Heart right ventricle (tissue), 16 donors: ENCODE data around the gene ASZ1. TPM values are rescaled to one million over a fixed set of nuclear protein-coding genes. Genes with fewer than 3 reads are reported as not detected.

Experiments used
- ATAC-seq, 8 donors: fragments of 200-7000 bp; cut with Tn5 transposase; one replicate each; pipeline ENCODE4 v1.9.1; 2020; ENCODE audit warnings: mild to moderate bottlenecking in 8 of 8, moderate library complexity in 8 of 8, moderate number of reproducible peaks in 1 of 8
- DNase-seq, 2 donors: peaks; one replicate each; pipeline ENCODE4 v3.0.0-alpha.2; 2020
- H3K27ac ChIP-seq, 10 donors: fragments of 200-600 bp; sonication (generic) in 2 of 10; one replicate each; pipeline versions ENCODE4 v1.5.0 to v1.8.0; 2020 to 2022; ENCODE audit warnings: mild to moderate bottlenecking in 3 of 10
- H3K27me3 ChIP-seq, 7 donors: fragments of 200-600 bp; one replicate each; pipeline ENCODE4 v1.8.0; 2021 to 2022; ENCODE audit warnings: mild to moderate bottlenecking in 2 of 7
- H3K36me3 ChIP-seq, 9 donors: fragments of 200-600 bp; sonication (generic) in 1 of 9; one replicate each; pipeline versions ENCODE4 v1.5.0 to v1.8.0; 2020 to 2022; ENCODE audit warnings: mild to moderate bottlenecking in 2 of 9
- H3K4me1 ChIP-seq, 9 donors: fragments of 200-600 bp; sonication (generic) in 1 of 9; one replicate each; pipeline versions ENCODE4 v1.5.0 to v1.8.0; 2020 to 2022; ENCODE audit warnings: mild to moderate bottlenecking in 4 of 9
- H3K4me3 ChIP-seq, 10 donors: fragments of 200-600 bp; sonication (generic) in 2 of 10; one replicate each; pipeline versions ENCODE4 v1.5.0 to v1.8.0; 2020 to 2022; ENCODE audit warnings: mild to moderate bottlenecking in 7 of 10, moderate library complexity in 2 of 10
- H3K9me3 ChIP-seq, 11 donors: fragments of 200-600 bp in 10 of 11; sonication (generic) in 2 of 11; one replicate each; pipeline versions ENCODE4 v1.5.0 to v1.8.0; 2013 to 2022; ENCODE audit warnings: mild to moderate bottlenecking in 2 of 11, control low read depth in 1 of 11, moderate library complexity in 1 of 11
- CTCF ChIP-seq, 9 donors: fragments of 200-600 bp; sonication (generic) in 2 of 9; IDR thresholded peaks; one replicate each; pipeline versions ENCODE4 v1.5.0 to v1.8.0; 2021 to 2022; ENCODE audit warnings: antibody characterized with exemption in 9 of 9, mild to moderate bottlenecking in 5 of 9, moderate library complexity in 1 of 9
- WGBS, 2 donors: extraction: QIAGEN DNeasy Blood & Tissue Kit; methylation state at CpG; one replicate each; pipeline ENCODE4 v1.1.7; 2013; ENCODE audit warnings: inconsistent platforms in 1 of 2; 5-methylcytosine and 5-hydroxymethylcytosine counted together
- intact Hi-C, 10 donors: fragments of 100-400 bp; cut with DNase I; formaldehyde crosslinking; loops; one replicate each; pipeline versions ENCODE4 v1.11.1 to v1.14.2; 2022
- polyA plus RNA-seq, 2 donors: library from polyadenylated mRNA; stranded (reverse); fragments of 200-250 nt; gene quantifications; one replicate each; pipeline ENCODE4 v1.2.3, GENCODE V29; 2013
- total RNA-seq, 10 donors: library from RNA; stranded (reverse); fragmentation: NEBNext Ultra II Directional in 3 of 10; extraction: Animal tissue kit (Norgen Biotek cat#: 25700) in 3 of 10; gene quantifications; one replicate each; pipeline versions ENCODE4 v1.2.1 to v1.2.4, GENCODE V29; 2021 to 2023
- donor health status: Arrhythmogenic right ventricular cardiomyopathy.
- donor health status: ischemic (EF 13 %, LVEDD 7.1; RV severe dilation, severe dysfunction).
- donor health status: healthy with polysubstance abuse.
- donor health status: DM: no; HTN: yes; CAD: no.
- donor health status: DM: no; HTN: no; CAD: no.
- donor health status: ischemic (EF 25% LVEDD 6.9; RV normal size, moderate dysfunction).
- donor health status: ischemic (EF 25% LVEDD 5.7; RV mildly dilated, moderate dysfunction).
- donor health status: healthy.
- donor health status: DM: yes; HTN: yes; CAD: no.
- donor health status: Ischemic cardiomyopathy.
- donor health status: ischemic (EF 35%, LVEDD 5.7; RV mildly dilated, moderate dysfunction).
- donor health status: nonischemic (EF 11% LVEDD 7.7; RV severe dilation, severe dysfunction).
- donor health status: DM: yes; HTN: yes; CAD: no.
- donor health status: PGD.
- donor health status: ischemic (EF 29% LVEDD 5.4; RV normal size, mild dysfunction).
- donor health status: nonischemic (EF 23%, LVEDD 6.1; RV moderate dilation, normal function).

The ASZ1 gene
- total and polyA plus RNA-seq, 12 donors = not detected

- 93 to 98% methylated on average over 3 of the region's 3 CpGs for WGBS, 2 donors
- no peak overlapping the region for H3K4me3 ChIP-seq
These were observed 37.4 kb downstream of the ASZ1 start for GRCh38 chr7:117389871-117390270.

GRCh38 chr7:117386110-117386706 lies 41.1 kb downstream of the ASZ1 start:
- Histone ChIP-seq H3K4me3 (no peak overlapping the region), H3K36me3 (no peaks in the 10 kb centered on the region), H3K9me3 (peaks cover 0 to 15% (median 4%) of the 10 kb centered on the region in 11 donors), H3K4me1 (no peaks in the 10 kb centered on the region), H3K27ac (no peak overlapping the region), H3K27me3 (peaks cover 0 to 3% (median 0%) of the 10 kb centered on the region in 7 donors)
- ATAC-seq (no peak), DNase-seq (no peak)
- WGBS, 2 donors = 74 to 78% methylated on average over 1 of the region's 1 CpG
- intact Hi-C loops = loop anchor here in 5 of 10 donors (5.0 to 10.0 kb wide), 3 partner anchors 171 to 451 kb away; no protein-coding TSS in a partner anchor
- TF ChIP-seq CTCF (IDR thresholded peaks at IDR 0.05) = no peak

More at GRCh38 chr7:117389871-117390270, 37.4 kb downstream of the ASZ1 start:
- Histone ChIP-seq H3K4me1 (no peaks in the 10 kb centered on the region), H3K9me3 (peaks cover 0 to 15% (median 4%) of the 10 kb centered on the region in 11 donors), H3K27me3 (no peaks in the 10 kb centered on the region), H3K36me3 (no peaks in the 10 kb centered on the region), H3K27ac (no peak overlapping the region)
- no peak for ATAC-seq
- DNase-seq = no peak
- TF ChIP-seq CTCF (IDR thresholded peaks at IDR 0.05) = no peak
- intact Hi-C loops = loop anchor here in 5 of 10 donors (5.0 to 10.0 kb wide), 3 partner anchors 175 to 455 kb away; no protein-coding TSS in a partner anchor

- DNase-seq = no peak
- Histone ChIP-seq H3K36me3 (no peaks in the 10 kb centered on the region), H3K27ac (no peak overlapping the region), H3K4me3 (no peak overlapping the region), H3K27me3 (peaks cover 0 to 3% (median 0%) of the 10 kb centered on the region in 7 donors), H3K9me3 (peaks cover 0 to 15% (median 4%) of the 10 kb centered on the region in 11 donors), H3K4me1 (no peaks in the 10 kb centered on the region)
- ATAC-seq = no peak
- intact Hi-C loops = loop anchor here in 5 of 10 donors (5.0 to 10.0 kb wide), 3 partner anchors 171 to 451 kb away; no protein-coding TSS in a partner anchor
- peak in 8 of 9 donors; percentile 14 to 59 (median 42) for TF ChIP-seq CTCF (IDR thresholded peaks at IDR 0.05)
- WGBS, 2 donors = 50 to 59% methylated on average over 6 of the region's 6 CpGs
These were observed 41.8 kb downstream of the ASZ1 start for GRCh38 chr7:117385363-117386109.

- 68 to 85% methylated on average over 5 of the region's 5 CpGs for WGBS, 2 donors
- intact Hi-C loops = loop anchor here in 5 of 10 donors (5.0 to 10.0 kb wide), 3 partner anchors 170 to 450 kb away; no protein-coding TSS in a partner anchor
These were observed 42.5 kb downstream of the ASZ1 start for GRCh38 chr7:117384688-117385362.

More at GRCh38 chr7:117384688-117385362, 42.5 kb downstream of the ASZ1 start:
- Histone ChIP-seq H3K27me3 (peaks cover 0 to 3% (median 0%) of the 10 kb centered on the region in 7 donors), H3K27ac (no peak overlapping the region), H3K9me3 (peaks cover 0 to 14% (median 4%) of the 10 kb centered on the region in 11 donors), H3K4me1 (no peaks in the 10 kb centered on the region), H3K36me3 (no peaks in the 10 kb centered on the region), H3K4me3 (no peak overlapping the region)
- ATAC-seq = no peak
- no peak for DNase-seq
- no peak for TF ChIP-seq CTCF (IDR thresholded peaks at IDR 0.05)
